ENCODE results near the gene CAND1.
"Not testable (repeated sequence)": the region's sequence is repeated elsewhere in the genome, so short reads cannot be mapped to it uniquely, and the experiment has no call there.

CAND1 gene

DNA sequence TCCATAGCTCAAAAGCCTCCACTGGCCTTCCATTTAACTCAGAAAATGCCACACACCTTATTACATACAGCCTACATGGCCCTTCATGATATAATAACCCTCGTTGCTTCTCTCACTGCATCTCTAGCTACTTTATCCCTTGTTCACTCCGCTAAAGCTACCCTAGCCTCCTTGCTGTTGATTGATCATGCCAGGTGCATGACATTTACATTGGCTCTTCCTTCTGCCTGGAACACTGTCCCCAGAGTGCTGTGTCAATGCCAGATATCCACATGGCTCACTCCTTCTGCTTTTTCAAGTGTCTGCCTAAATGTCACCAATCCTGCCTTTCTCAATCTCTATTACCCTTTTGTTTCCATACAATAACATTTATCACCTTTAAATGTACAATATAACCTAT, 58.3 kb downstream of the CAND1 start:
- DNase-seq (ENCODE audit: low read depth in 2 of 2), result no peak
- TF ChIP-seq, protein P1, sequence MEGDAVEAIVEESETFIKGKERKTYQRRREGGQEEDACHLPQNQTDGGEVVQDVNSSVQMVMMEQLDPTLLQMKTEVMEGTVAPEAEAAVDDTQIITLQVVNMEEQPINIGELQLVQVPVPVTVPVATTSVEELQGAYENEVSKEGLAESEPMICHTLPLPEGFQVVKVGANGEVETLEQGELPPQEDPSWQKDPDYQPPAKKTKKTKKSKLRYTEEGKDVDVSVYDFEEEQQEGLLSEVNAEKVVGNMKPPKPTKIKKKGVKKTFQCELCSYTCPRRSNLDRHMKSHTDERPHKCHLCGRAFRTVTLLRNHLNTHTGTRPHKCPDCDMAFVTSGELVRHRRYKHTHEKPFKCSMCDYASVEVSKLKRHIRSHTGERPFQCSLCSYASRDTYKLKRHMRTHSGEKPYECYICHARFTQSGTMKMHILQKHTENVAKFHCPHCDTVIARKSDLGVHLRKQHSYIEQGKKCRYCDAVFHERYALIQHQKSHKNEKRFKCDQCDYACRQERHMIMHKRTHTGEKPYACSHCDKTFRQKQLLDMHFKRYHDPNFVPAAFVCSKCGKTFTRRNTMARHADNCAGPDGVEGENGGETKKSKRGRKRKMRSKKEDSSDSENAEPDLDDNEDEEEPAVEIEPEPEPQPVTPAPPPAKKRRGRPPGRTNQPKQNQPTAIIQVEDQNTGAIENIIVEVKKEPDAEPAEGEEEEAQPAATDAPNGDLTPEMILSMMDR (IDR thresholded peaks at IDR 0.05; ENCODE audit: low read depth, low read length), result no peak
- no peak overlapping the region for H3K4me3 ChIP-seq (replicated peaks in 1 of 2; ENCODE audit: low read depth in 2 of 2, low read length in 2 of 2)

DNA sequence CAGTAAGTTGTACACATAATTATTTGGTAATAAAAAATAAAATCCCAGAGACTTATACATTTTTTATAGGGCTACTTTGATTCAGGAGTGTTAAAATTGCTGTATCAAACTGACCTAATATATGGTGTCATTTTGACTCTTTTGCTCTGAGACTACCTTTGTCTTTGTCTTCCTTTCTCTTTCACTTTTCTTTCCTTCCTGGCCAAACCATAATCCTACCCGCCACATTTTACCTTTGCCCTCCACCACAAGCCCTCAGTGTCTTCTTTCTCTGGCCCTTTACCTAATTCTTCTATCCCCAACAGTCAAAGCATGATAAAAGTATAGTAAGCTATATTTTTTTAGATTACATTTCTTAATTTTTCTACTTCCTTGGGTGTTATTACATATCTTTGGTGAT, 62.0 kb downstream of the CAND1 start:
- no peak overlapping the region for H3K4me3 ChIP-seq (replicated peaks in 1 of 2; ENCODE audit: low read depth in 2 of 2, low read length in 2 of 2)
- DNase-seq (ENCODE audit: low read depth in 2 of 2), result no peak
- TF ChIP-seq, protein P1 (IDR thresholded peaks at IDR 0.05; ENCODE audit: low read depth, low read length), result no peak

DNA sequence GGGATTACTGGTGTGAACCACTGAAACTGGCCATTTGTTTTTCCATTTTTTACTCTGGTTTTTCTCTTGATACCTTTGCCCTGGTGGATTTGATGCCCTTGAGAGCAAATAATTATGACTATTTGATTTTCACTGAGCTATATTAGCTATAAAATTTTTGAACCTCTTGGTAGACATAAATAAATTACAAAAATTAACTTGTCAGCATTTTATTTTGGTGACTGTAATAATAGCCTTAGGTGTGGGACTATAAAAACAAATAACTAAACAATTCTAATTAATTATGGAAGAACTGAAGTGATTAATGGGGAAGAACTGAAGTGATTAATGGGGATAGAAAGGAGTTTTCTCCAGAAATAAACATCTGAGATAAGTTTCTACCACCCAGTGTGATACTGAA, 62.7 kb downstream of the CAND1 start:
- no peak overlapping the region for H3K4me3 ChIP-seq (replicated peaks in 1 of 2; ENCODE audit: low read depth in 2 of 2, low read length in 2 of 2)
- TF ChIP-seq, protein P1 (IDR thresholded peaks at IDR 0.05; ENCODE audit: low read depth, low read length), result no peak
- no peak for DNase-seq (ENCODE audit: low read depth in 2 of 2)

DNA sequence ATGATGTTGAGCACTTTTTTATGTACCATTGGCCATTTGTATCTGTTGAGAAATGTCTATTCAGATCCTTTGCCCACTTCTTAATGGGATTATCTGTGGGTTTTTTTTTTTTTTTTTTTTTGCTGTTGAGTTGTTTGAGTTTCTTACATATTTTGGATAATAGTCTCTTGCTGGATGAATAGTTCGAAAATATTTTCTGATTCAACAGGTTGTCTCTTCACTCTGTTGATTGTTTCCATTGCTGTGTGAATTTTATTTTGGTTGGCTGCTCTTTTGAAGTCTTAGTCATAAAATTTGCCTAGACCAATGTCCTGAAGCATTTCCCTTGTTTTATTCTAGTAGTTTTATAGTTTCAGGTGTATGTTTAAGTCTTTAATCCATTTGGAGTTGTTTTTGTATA, 64.5 kb downstream of the CAND1 start:
- H3K4me3 ChIP-seq (replicated peaks in 1 of 2; ENCODE audit: low read depth in 2 of 2, low read length in 2 of 2), result no peak overlapping the region
- no peak for DNase-seq (ENCODE audit: low read depth in 2 of 2)
- TF ChIP-seq, protein P1 (IDR thresholded peaks at IDR 0.05; ENCODE audit: low read depth, low read length), result no peak

DNA sequence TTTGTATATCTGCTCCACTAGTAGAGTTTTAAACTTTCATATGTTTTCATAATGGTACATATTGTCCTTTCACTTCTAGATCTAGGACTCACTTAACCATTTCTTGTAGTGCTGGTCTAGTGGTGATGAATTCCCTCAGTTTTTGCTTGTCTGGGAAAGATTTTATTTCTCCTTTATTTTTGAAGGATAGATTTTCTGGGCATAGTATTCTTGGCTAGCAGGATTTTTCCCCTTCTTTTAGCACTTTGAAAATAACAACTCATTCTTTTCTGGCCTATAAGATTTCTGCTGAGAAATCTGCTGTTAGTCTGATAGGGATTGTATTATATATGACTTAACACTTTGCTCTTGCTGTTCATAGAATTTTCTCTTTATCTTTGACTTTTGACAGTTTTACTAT, 69.3 kb downstream of the CAND1 start:
- DNase-seq (ENCODE audit: low read depth in 2 of 2), result no peak
- TF ChIP-seq, protein P1 (IDR thresholded peaks at IDR 0.05; ENCODE audit: low read depth, low read length), result no peak
- no peak overlapping the region for H3K4me3 ChIP-seq (replicated peaks in 1 of 2; ENCODE audit: low read depth in 2 of 2, low read length in 2 of 2)

DNA sequence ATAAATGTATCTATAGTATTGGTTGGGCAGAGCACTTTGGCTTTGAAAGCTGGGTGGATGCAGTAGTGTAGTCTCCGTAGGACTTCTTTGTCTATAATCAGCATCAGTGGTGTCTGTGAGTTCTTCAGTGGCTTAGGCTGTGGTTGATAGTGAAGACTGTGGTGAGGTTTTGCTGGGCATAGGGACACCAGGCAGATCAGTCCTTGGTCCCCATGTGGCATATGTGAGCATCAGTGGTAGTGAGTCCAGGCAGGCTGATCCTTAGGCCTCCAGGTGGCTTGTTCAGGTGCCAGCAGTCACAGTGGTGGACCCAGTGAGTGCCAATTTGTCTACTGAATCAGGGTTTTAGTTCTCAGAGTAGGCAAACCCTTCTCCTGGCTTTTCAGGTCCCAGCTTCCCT, 70.4 kb downstream of the CAND1 start:
- no peak for DNase-seq (ENCODE audit: low read depth in 2 of 2)
- H3K4me3 ChIP-seq (replicated peaks in 1 of 2; ENCODE audit: low read depth in 2 of 2, low read length in 2 of 2), result no peak overlapping the region
- TF ChIP-seq, protein P1 (IDR thresholded peaks at IDR 0.05; ENCODE audit: low read depth, low read length), result no peak

DNA sequence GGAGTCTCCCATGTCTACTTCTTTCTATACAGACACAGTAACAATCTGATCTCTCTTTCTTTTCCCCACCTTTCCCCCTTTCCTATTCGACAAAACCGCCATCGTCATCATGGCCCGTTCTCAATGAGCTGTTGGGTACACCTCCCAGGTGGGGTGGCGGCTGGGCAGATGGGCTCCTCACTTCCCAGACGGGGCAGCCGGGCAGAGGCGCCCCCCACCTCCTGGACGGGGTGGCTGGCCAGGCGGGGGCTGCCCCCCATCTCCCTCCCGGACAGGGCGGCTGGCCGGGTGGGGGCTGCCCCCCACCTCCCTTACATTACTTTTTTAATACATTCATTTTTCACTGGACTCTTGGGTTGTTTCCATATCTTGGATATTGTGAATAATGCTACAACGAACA, 71.9 kb downstream of the CAND1 start:
- H3K4me3 ChIP-seq (replicated peaks in 1 of 2; ENCODE audit: low read depth in 2 of 2, low read length in 2 of 2); DNase-seq (ENCODE audit: low read depth in 2 of 2): not testable (repeated sequence)
